ENCODE data around the gene OCIAD1.

OCIAD1 gene

DNA sequence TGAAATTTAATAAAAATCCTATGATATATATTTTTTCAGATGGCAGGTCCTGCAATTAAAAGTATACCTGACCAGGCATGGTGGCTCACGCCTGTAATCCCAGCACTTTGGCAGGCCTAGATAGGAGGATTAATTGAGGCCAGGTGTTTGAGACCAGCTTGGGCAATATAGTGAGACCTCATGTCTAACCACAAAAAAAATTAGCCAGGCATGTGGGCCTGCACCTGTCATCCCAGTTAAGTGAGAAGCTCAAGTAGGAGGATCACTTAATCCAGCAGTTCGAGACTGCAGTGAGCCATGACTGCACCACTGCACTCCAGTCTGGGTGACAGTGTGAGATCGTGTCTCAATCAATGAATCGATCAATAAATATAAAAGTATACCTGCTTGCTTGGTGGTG lies 73.2 kb downstream of the OCIAD1 start:
- no peak overlapping the region for H3K4me3 ChIP-seq (ENCODE audit: low read depth, low read length)
- DNase-seq (ENCODE audit: low read depth) = no peak
- TF ChIP-seq CTCF (IDR thresholded peaks at IDR 0.05; ENCODE audit: control insufficient read depth, extremely low read depth, insufficient read depth) = no peak

DNA sequence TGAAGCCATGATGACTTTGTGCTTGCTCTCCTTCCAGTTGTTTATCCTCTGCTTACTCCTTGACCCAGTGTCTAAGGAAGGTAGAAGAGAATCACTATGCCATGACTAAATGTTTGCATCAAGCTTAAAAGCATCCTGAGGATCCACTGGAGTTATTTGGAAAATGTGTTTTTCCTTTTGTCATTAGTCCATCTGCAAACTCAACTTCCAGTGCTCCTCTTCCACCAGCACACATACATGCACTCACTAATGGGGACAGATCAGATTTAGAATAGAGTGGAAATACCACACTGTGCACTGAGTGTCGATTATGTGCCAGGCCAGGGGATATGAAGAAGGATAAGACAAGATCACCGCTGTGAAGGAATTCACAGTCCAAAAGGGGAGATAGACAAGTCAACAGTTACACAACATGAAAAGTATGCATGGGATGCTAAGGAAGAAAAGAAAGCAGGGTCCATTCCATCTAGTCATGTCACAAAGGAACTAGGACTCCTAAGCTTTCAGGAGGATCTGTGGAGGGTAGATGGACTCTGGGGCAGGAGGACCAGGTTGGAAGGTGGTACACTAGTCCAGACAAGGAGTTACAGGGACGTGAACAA lies 73.8 kb downstream of the OCIAD1 start:
- DNase-seq (ENCODE audit: low read depth) = no peak
- no peak overlapping the region for H3K4me3 ChIP-seq (ENCODE audit: low read depth, low read length)
- TF ChIP-seq CTCF (IDR thresholded peaks at IDR 0.05; ENCODE audit: control insufficient read depth, extremely low read depth, insufficient read depth) = no peak

DNA sequence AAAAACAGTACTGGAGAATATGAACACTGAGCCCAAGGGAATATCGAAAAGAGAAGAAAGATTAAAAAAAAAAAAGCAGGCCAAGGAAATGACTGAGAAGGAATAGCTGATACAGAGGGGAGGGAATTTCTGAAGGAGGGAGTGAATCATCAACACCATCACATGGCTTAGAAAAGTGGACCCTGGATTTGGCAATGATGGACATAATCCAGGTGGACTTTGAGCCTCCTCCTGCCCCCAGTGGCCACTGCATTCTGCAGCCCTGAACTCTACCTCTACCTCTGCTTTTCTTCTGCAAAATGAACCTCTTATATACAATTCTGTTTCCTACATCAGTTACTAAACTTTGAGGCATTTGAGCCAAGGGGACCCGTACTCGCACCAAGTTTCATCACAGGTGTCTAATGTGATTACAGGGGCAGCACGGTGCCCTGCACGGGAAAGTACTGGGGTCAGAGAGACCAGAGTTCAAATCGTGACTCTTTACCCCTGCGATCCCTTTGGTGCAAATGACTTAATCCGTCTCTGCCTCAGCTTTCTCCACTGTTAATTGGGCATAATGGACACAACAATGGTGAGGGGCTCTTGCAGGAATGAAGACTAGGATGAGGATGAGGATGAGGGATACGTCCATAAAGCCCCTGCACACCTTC lies 74.6 kb downstream of the OCIAD1 start:
- TF ChIP-seq CTCF (IDR thresholded peaks at IDR 0.05; ENCODE audit: control insufficient read depth, extremely low read depth, insufficient read depth) = no peak
- no peak for DNase-seq (ENCODE audit: low read depth)
- peak overlapping the region; percentile 80 for H3K4me3 ChIP-seq (ENCODE audit: low read depth, low read length)

DNA sequence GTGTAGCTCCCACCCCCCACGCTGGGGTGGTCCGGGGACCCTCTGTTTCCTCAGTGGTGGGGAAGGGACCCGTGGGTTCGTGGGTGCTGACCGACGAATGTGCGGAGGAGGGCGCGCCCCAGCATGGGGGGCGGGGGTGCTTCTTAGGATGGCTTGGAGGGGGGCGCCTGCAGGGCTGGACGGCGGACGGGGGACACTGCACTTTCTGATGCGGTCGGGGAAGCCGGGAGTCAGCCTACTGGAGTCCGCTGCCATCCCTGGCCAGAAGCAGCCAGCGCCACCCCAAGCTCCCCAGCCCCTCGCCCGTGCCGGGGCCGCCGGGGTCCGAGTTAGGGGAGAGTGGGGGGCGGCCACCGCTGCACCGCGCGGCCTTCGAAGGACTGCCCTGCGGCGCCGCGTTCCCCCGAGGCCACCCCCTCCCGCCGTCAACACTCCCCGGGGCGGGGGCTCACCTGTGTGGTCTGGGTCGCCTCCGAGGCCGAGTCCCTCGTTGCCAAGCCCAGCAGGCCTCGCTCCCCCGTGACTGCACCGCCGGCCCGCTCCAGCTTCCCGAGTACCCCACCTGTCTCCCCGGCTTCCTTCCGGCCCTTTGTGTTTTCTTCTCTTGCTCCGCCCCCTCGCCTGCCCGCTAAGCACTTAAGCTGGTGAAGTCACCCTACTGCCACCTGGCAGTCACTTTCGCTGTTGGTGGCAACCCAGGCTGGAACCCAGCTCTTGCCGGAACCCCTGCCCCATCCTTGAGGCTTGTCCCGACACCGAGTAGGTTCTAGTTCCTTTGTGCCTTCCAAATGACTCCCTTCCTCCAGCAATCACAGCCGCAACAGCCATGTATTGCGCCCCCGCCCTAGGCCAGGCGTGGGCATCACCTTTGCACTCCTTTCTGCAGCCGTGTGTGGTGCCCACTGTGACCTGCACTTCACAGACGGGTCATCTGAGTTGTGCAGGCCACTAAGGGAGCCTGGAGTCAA lies 75.6 kb downstream of the OCIAD1 start, which contains the start of gene OCIAD2:
Gene OCIAD2, minus strand, starts transcription at position 569 of the 968 bp plus-strand sequence. CDS start 2,225 bp downstream, outside the sequence.
- DNase-seq (ENCODE audit: low read depth) = peak; percentile 55
- peak within 1 kb of the TSS; percentile 80 for H3K4me3 ChIP-seq (ENCODE audit: low read depth, low read length)
- TF ChIP-seq CTCF (IDR thresholded peaks at IDR 0.05; ENCODE audit: control insufficient read depth, extremely low read depth, insufficient read depth) = peak; percentile 65

GRCh38 chr4:48907706-48908477 lies 77.0 kb downstream of the OCIAD1 start:
- TF ChIP-seq CTCF (IDR thresholded peaks at IDR 0.05; ENCODE audit: control insufficient read depth, extremely low read depth, insufficient read depth) = no peak
- no peak for DNase-seq (ENCODE audit: low read depth)
- no peak overlapping the region for H3K4me3 ChIP-seq (ENCODE audit: low read depth, low read length)

DNA sequence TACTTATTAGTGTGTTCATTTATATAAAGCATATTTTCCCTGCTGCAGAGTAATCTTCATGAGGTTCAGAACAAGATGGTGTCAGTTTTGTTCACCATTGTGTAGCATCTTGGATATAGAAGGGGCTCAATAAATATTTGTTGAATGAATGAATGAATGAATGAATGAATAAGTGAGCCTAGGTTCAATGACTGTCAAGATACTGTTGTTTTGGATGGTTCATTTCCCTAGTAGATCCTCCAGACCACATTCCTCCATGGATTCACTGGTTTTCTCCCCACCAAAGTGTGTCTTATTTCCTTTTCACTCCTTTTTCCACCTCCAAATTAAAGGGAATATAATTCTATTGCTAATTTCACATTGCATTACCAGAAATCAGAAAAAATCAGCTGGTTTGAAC lies 77.8 kb downstream of the OCIAD1 start:
- H3K4me3 ChIP-seq (ENCODE audit: low read depth, low read length) = no peak overlapping the region
- TF ChIP-seq CTCF (IDR thresholded peaks at IDR 0.05; ENCODE audit: control insufficient read depth, extremely low read depth, insufficient read depth) = no peak
- no peak for DNase-seq (ENCODE audit: low read depth)
